ENCODE measurements around the gene NOPCHAP1. TPM values are rescaled to one million over a fixed set of nuclear protein-coding genes. Genes with fewer than 3 reads are reported as not detected.

Gene NOPCHAP1
- total and polyA plus RNA-seq, 2 of the 8 experiments (the other 6 are each of a cell fraction or from before 2014, with no cell fraction given) = 14.9 to 39.5 TPM

DNA sequence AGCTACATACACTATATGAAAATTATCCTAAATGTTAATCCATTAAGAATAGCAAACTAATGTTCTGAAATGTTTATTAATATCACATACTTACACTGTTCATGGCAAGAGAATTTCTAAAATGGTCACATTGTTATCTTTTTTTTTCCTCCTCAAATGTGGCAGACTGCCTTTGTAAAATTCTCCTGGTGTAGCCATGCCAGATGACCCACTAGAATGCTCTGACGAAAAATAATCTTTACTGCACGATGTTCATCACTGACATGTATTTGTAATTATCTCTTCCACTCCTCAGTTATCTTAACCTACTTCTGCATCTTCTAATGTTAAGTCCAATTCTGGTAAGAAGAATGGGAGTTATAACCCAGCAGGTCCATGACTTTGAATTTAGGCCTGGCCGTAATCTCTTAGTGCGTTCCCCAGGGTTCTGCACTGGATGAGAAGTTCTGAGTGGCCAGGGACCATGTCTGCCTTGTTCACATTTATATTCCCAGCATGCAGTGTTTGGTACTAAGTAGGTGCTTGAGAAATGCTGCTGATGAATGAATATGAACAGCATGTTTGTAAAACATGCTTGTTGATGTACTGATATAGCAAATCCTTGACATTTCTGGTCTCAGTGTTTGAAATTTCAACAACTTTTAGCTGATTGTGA, 46.7 kb downstream of the NOPCHAP1 start:
- CTCF ChIA-PET (ENCODE audit: partially characterized antibody) = interaction anchor here (0.7 kb wide), 1 partner anchor 11 kb away, joined by 3 read pairs; no protein-coding TSS in a partner anchor
- Histone ChIP-seq H3K36me3 (ENCODE audit: control insufficient read depth in 2 of 4, insufficient read depth in 4 of 4, low read length in 3 of 4) (no peaks in the 10 kb centered on the region; a peak in 1 of 8 replicates), H3K79me2 (ENCODE audit: control insufficient read depth in 1 of 2, insufficient read depth in 2 of 2, low read length in 2 of 2) (no peaks in the 10 kb centered on the region), H2BK5ac (ENCODE audit: low read depth, low read length) (no peak overlapping the region), H3K9ac (replicated peaks in 1 of 4; ENCODE audit: extremely low read depth in 1 of 4, low read depth in 3 of 4, low read length in 3 of 4) (no peak overlapping the region), H2BK20ac (ENCODE audit: low read length) (no peak overlapping the region), H3K23ac (ENCODE audit: insufficient read length) (no peak overlapping the region), H3K56ac (replicated peaks; ENCODE audit: insufficient read length, low read depth, low read length) (no peak overlapping the region), H3K14ac (ENCODE audit: insufficient read length) (no peak overlapping the region), H3K79me1 (ENCODE audit: low read depth, low read length) (no peaks in the 10 kb centered on the region), H4K8ac (ENCODE audit: extremely low read depth, insufficient read depth, low read length) (no peak overlapping the region), H3K9me3 (ENCODE audit: insufficient read depth in 2 of 2, low read depth in 1 of 2, low read length in 1 of 2) (no peaks in the 10 kb centered on the region), H3K4me1 (replicated peaks in 1 of 4; ENCODE audit: control insufficient read depth in 3 of 4, insufficient read depth in 4 of 4, low read length in 3 of 4) (no peaks in the 10 kb centered on the region), H3K4me3 (ENCODE audit: extremely low read depth in 1 of 4, insufficient read depth in 2 of 4, low read depth in 3 of 4, low read length in 4 of 4) (no peak overlapping the region), H2BK120ac (replicated peaks; ENCODE audit: low read depth, low read length) (no peak overlapping the region), H4K5ac (ENCODE audit: insufficient read length, low read depth, low read length) (no peak overlapping the region), H3K4ac (replicated peaks; ENCODE audit: insufficient read length, low read depth, low read length) (no peak overlapping the region), H2AFZ (ENCODE audit: low read length) (no peak overlapping the region), H3K27ac (ENCODE audit: low read depth, low read length) (no peak overlapping the region), H3K18ac (ENCODE audit: extremely low read depth, low read length) (no peak overlapping the region), H2BK12ac (ENCODE audit: low read depth, low read length) (no peak overlapping the region), H2BK15ac (ENCODE audit: low read length) (no peak overlapping the region), H3K4me2 (ENCODE audit: insufficient read depth in 1 of 2, low read depth in 2 of 2, low read length in 2 of 2) (no peak overlapping the region), H4K91ac (replicated peaks; ENCODE audit: insufficient read length, low read length) (no peak overlapping the region), H3K27me3 (replicated peaks in 1 of 4; ENCODE audit: control insufficient read depth in 3 of 4, extremely low read depth in 1 of 4, insufficient read depth in 3 of 4, low read length in 3 of 4) (no peaks in the 10 kb centered on the region), H2AK5ac (ENCODE audit: low read depth, low read length) (no peak overlapping the region), H4K20me1 (replicated peaks in 1 of 2; ENCODE audit: control insufficient read depth in 1 of 2, insufficient read depth in 2 of 2, low read length in 2 of 2) (no peaks in the 10 kb centered on the region), H3K23me2 (ENCODE audit: low read depth, low read length) (no peaks in the 10 kb centered on the region)
- FAIRE-seq (no peak), DNase-seq (ENCODE audit: low read depth in 1 of 2, low spot score in 2 of 2) (no peak)
- WGBS, 2 experiments (ENCODE audit: extremely low coverage in 1 of 2, insufficient coverage in 1 of 2, insufficient read length in 1 of 2, insufficient replicate concordance in 2 of 2, low coverage in 1 of 2, low lambda C conversion rate in 2 of 2, missing lambda C conversion rate in 1 of 2) = 96% methylated on average over 4 of the region's 4 CpGs; no CpG with 5 or more reads in 1 of the 2 experiments
- no peak for TF ChIP-seq MAFK (IDR thresholded peaks at IDR 0.05; ENCODE audit: low read depth, low read length)
- TF ChIP-seq POLR2A (IDR thresholded peaks at IDR 0.05; ENCODE audit: control extremely low read depth in 1 of 2, low read depth in 2 of 2, low read length in 2 of 2) = no peak
- no peak for TF ChIP-seq BACH1 (IDR thresholded peaks at IDR 0.05; ENCODE audit: low read length)
- POLR2A ChIA-PET (ENCODE audit: partially characterized antibody) = no interaction called here
